GM19099 (cell line): Measurements from ENCODE around the gene PRPF31.

Experiments
- POLR2A ChIP-seq: IDR thresholded peaks from 3 replicates; pipeline ENCODE4 v1.6.1; 2011; ENCODE audit warnings: low read depth; ENCODE audit not compliant: insufficient read length; ENCODE audit errors: extremely low read depth

PRPF31 gene

GRCh38 chr19:54169149-54169740 lies 53.7 kb downstream of the PRPF31 start:
- no peak for TF ChIP-seq POLR2A

GRCh38 chr19:54172471-54173358 lies 57.2 kb downstream of the PRPF31 start, which contains the start of gene TMC4:
Gene TMC4 (minus strand): TSS chr19:54173160. CDS start chr19:54173117, 43 bp downstream.
- no peak for TF ChIP-seq POLR2A

- no peak for TF ChIP-seq POLR2A
These were observed 57.8 kb downstream of the PRPF31 start for GRCh38 chr19:54173359-54173699.

- TF ChIP-seq POLR2A, result no peak
These were observed 58.6 kb downstream of the PRPF31 start for GRCh38 chr19:54173951-54174834.

- no peak for TF ChIP-seq POLR2A
These were observed 63.2 kb downstream of the PRPF31 start for GRCh38 chr19:54178581-54179261.

GRCh38 chr19:54179262-54179852 lies 63.8 kb downstream of the PRPF31 start:
- no peak for TF ChIP-seq POLR2A

GRCh38 chr19:54179921-54180461 lies 64.4 kb downstream of the PRPF31 start:
- TF ChIP-seq POLR2A, result no peak

- TF ChIP-seq POLR2A, result no peak
These were observed 65.1 kb downstream of the PRPF31 start for GRCh38 chr19:54180691-54181091.
